Measurements from ENCODE around the gene SF3A1.
"Not testable (repeated sequence)": the region's sequence is repeated elsewhere in the genome, so short reads cannot be mapped to it uniquely, and the experiment has no call there.

Gene SF3A1

GRCh38 chr22:30347255-30347892 is 9.3 kb downstream of the SF3A1 start:
- no peak for DNase-seq

- DNase-seq, result no peak
Observed at GRCh38 chr22:30344447-30345200, 12.1 kb downstream of the SF3A1 start.

GRCh38 chr22:30340911-30341685 is 15.6 kb downstream of the SF3A1 start:
- DNase-seq, result no peak

GRCh38 chr22:30338802-30339201 is 17.9 kb downstream of the SF3A1 start:
- DNase-seq, result no peak

- not testable (repeated sequence) for DNase-seq
Observed at GRCh38 chr22:30338341-30338740, 18.4 kb downstream of the SF3A1 start.

- DNase-seq, result no peak
Observed at GRCh38 chr22:30337461-30337778, 19.3 kb downstream of the SF3A1 start.

GRCh38 chr22:30336752-30337460 is 19.8 kb downstream of the SF3A1 start:
- DNase-seq, result no peak

GRCh38 chr22:30335236-30335635 is 21.5 kb downstream of the SF3A1 start:
- DNase-seq, result no peak

- DNase-seq, result no peak
Observed at GRCh38 chr22:30334646-30335045, 22.0 kb downstream of the SF3A1 start.

GRCh38 chr22:30333707-30334087 is 23.0 kb downstream of the SF3A1 start:
- DNase-seq, result no peak

- no peak for DNase-seq
Observed at GRCh38 chr22:30332994-30333706, 23.5 kb downstream of the SF3A1 start.

- no peak for DNase-seq
Observed at GRCh38 chr22:30332551-30332950, 24.1 kb downstream of the SF3A1 start.

- DNase-seq, result no peak
Observed at GRCh38 chr22:30328466-30329049, 28.1 kb downstream of the SF3A1 start.

GRCh38 chr22:30327864-30328345 is 28.8 kb downstream of the SF3A1 start:
- no peak for DNase-seq

- DNase-seq, result peak; percentile 91
Observed at GRCh38 chr22:30326706-30327362, 29.9 kb downstream of the SF3A1 start, which contains the start of gene TBC1D10A. TSS of gene TBC1D10A (minus strand) at chr22:30326941. CDS start at chr22:30326881, 60 bp downstream.

- no peak for DNase-seq
Observed at GRCh38 chr22:30326255-30326705, 30.4 kb downstream of the SF3A1 start.

GRCh38 chr22:30325724-30326254 is 30.9 kb downstream of the SF3A1 start:
- DNase-seq, result no peak

- DNase-seq, result no peak
Observed at GRCh38 chr22:30325065-30325720, 31.5 kb downstream of the SF3A1 start.

- DNase-seq, result no peak
Observed at GRCh38 chr22:30324014-30324730, 32.5 kb downstream of the SF3A1 start.

- no peak for DNase-seq
Observed at GRCh38 chr22:30323246-30323645, 33.4 kb downstream of the SF3A1 start.

Measured in activated T-cell treated with anti-CD3 and anti-CD28 coated beads for 4 hours (primary cell).